ENCODE results near the gene KCNH1.

Gene KCNH1

GRCh38 chr1:210727709-210728108, 406.2 kb downstream of the KCNH1 start:
- no peak for DNase-seq (ENCODE audit: low read depth in 3 of 3, low spot score in 1 of 3)

- peak in 1 of 3 donors; percentile 4 for DNase-seq (ENCODE audit: low read depth in 3 of 3, low spot score in 1 of 3)
These were observed 407.3 kb downstream of the KCNH1 start for GRCh38 chr1:210726621-210727020.

- DNase-seq (ENCODE audit: low read depth in 3 of 3, low spot score in 1 of 3): no peak
These were observed 409.2 kb downstream of the KCNH1 start for GRCh38 chr1:210724768-210725167.

GRCh38 chr1:210723646-210724045, 410.3 kb downstream of the KCNH1 start:
- no peak for DNase-seq (ENCODE audit: low read depth in 3 of 3, low spot score in 1 of 3)

GRCh38 chr1:210722410-210723081, 411.4 kb downstream of the KCNH1 start:
- no peak for DNase-seq (ENCODE audit: low read depth in 3 of 3, low spot score in 1 of 3)

GRCh38 chr1:210715072-210715471, 418.9 kb downstream of the KCNH1 start:
- DNase-seq (ENCODE audit: low read depth in 3 of 3, low spot score in 1 of 3): no peak

- DNase-seq (ENCODE audit: low read depth in 3 of 3, low spot score in 1 of 3): no peak
These were observed 421.9 kb downstream of the KCNH1 start for GRCh38 chr1:210711825-210712612.

GRCh38 chr1:210709701-210710100, 424.2 kb downstream of the KCNH1 start:
- DNase-seq (ENCODE audit: low read depth in 3 of 3, low spot score in 1 of 3): no peak

- no peak for DNase-seq (ENCODE audit: low read depth in 3 of 3, low spot score in 1 of 3)
These were observed 426.4 kb downstream of the KCNH1 start for GRCh38 chr1:210707300-210708240.

GRCh38 chr1:210706246-210706645, 427.7 kb downstream of the KCNH1 start:
- DNase-seq (ENCODE audit: low read depth in 3 of 3, low spot score in 1 of 3): no peak

- DNase-seq (ENCODE audit: low read depth in 3 of 3, low spot score in 1 of 3): no peak
These were observed 428.9 kb downstream of the KCNH1 start for GRCh38 chr1:210705086-210705485.

- no peak for DNase-seq (ENCODE audit: low read depth in 3 of 3, low spot score in 1 of 3)
These were observed 430.4 kb downstream of the KCNH1 start for GRCh38 chr1:210703593-210703992.

- no peak for DNase-seq (ENCODE audit: low read depth in 3 of 3, low spot score in 1 of 3)
These were observed 431.4 kb downstream of the KCNH1 start for GRCh38 chr1:210702506-210702905.

GRCh38 chr1:210700511-210700910, 433.4 kb downstream of the KCNH1 start:
- no peak for DNase-seq (ENCODE audit: low read depth in 3 of 3, low spot score in 1 of 3)

- no peak for DNase-seq (ENCODE audit: low read depth in 3 of 3, low spot score in 1 of 3)
These were observed 433.9 kb downstream of the KCNH1 start for GRCh38 chr1:210700083-210700482.

- no peak for DNase-seq (ENCODE audit: low read depth in 3 of 3, low spot score in 1 of 3)
These were observed 435.3 kb downstream of the KCNH1 start for GRCh38 chr1:210698661-210699060.

GRCh38 chr1:210697185-210697584, 436.8 kb downstream of the KCNH1 start:
- DNase-seq (ENCODE audit: low read depth in 3 of 3, low spot score in 1 of 3): no peak

GRCh38 chr1:210696709-210697108, 437.2 kb downstream of the KCNH1 start:
- no peak for DNase-seq (ENCODE audit: low read depth in 3 of 3, low spot score in 1 of 3)

- DNase-seq (ENCODE audit: low read depth in 3 of 3, low spot score in 1 of 3): no peak
These were observed 438.9 kb downstream of the KCNH1 start for GRCh38 chr1:210695026-210695425.

- no peak for DNase-seq (ENCODE audit: low read depth in 3 of 3, low spot score in 1 of 3)
These were observed 441.2 kb downstream of the KCNH1 start for GRCh38 chr1:210692796-210693195.

- no peak for DNase-seq (ENCODE audit: low read depth in 3 of 3, low spot score in 1 of 3)
These were observed 442.8 kb downstream of the KCNH1 start for GRCh38 chr1:210691039-210691610.
